GM12878 (cell line): ENCODE measurements around the gene S100A2. TPM values are rescaled to one million over a fixed set of nuclear protein-coding genes. Genes with fewer than 3 reads are reported as not detected.

ENCODE experiments used
- ATAC-seq: fragments of 200-7000 bp; cut with Tn5 transposase; 3 replicates; pipeline ENCODE4 v1.9.1; 2020; ENCODE audit warnings: mild to moderate bottlenecking, moderate library complexity
- BruUV-seq: library from RNA; stranded (reverse); fragments of 400-500 nt; replicated peaks from 2 replicates; lab custom pipeline; 2021; lab: Mats Ljungman, UMichigan
- CTCF ChIA-PET: fragments of 300-600 bp; sonication (Branson Sonifier 250); formaldehyde crosslinking; extraction: SDS; loops from one replicate; lab custom pipeline; 2021; ENCODE audit warnings: inconsistent platforms; lab: Yijun Ruan, JAX
- POLR2A ChIA-PET: fragments of 350-600 bp; formaldehyde crosslinking; extraction: SDS; loops from one replicate; lab custom pipeline; 2021; ENCODE audit warnings: inconsistent platforms; lab: Charles Lee
- RAD21 ChIA-PET: fragments of 300-600 bp; sonication (Branson Sonifier 250); formaldehyde crosslinking; loops from one replicate; lab custom pipeline; 2023; ENCODE audit warnings: antibody characterized with exemption; ENCODE audit not compliant: unreplicated experiment; lab: Charles Lee
- SMC1A ChIA-PET: fragments of 300-600 bp; sonication (Branson Sonifier 250); formaldehyde crosslinking; loops from one replicate; lab custom pipeline; 2023; ENCODE audit not compliant: unreplicated experiment, uncharacterized antibody; lab: Charles Lee
- DNase-seq: peaks from one replicate; pipeline ENCODE4 v3.0.0-alpha.2; 2011; ENCODE audit warnings: low read depth, low spot score
- FAIRE-seq: peaks from 3 replicates; lab custom pipeline; 2011; peaks lifted over from hg19 to GRCh38; lab: Jason Lieb, UNC
- H2AFZ ChIP-seq: 2 replicates; pipeline ENCODE4 v1.6.0; 2011; ENCODE audit warnings: low read depth, low read length, control low read depth; ENCODE audit not compliant: control insufficient read depth
- H3K27ac ChIP-seq: 2 replicates; pipeline ENCODE4 v1.5.1; 2011; ENCODE audit warnings: control low read depth; ENCODE audit not compliant: control insufficient read depth, insufficient read depth
- H3K27me3 ChIP-seq, 2 experiments: replicated peaks in 1 of 2; 2 replicates each; pipeline versions ENCODE4 v1.6.0 to v1.6.1; 2011; ENCODE audit warnings: low read length in 1 of 2; ENCODE audit not compliant: control insufficient read depth in 2 of 2, insufficient read depth in 2 of 2
- H3K36me3 ChIP-seq, 2 experiments: 2 replicates each; pipeline ENCODE4 v1.5.1; 2011; ENCODE audit warnings: low read length in 1 of 2; ENCODE audit not compliant: control insufficient read depth in 2 of 2, insufficient read depth in 2 of 2
- H3K4me1 ChIP-seq: 2 replicates; pipeline ENCODE4 v1.6.1; 2011; ENCODE audit warnings: mild to moderate bottlenecking, low read length, moderate library complexity, mixed read lengths; ENCODE audit not compliant: control insufficient read depth, insufficient read depth
- H3K4me2 ChIP-seq: 2 replicates; pipeline ENCODE4 v1.6.0; 2011; ENCODE audit warnings: control low read depth; ENCODE audit not compliant: control insufficient read depth, insufficient read depth
- H3K4me3 ChIP-seq: fragments of 200-600 bp; sonication (generic); 2 replicates; pipeline ENCODE4 v1.5.1; 2016
- H3K79me2 ChIP-seq: 2 replicates; pipeline ENCODE4 v1.6.0; 2011; ENCODE audit warnings: low read length; ENCODE audit not compliant: control insufficient read depth, insufficient read depth
- H3K9ac ChIP-seq: 2 replicates; pipeline ENCODE4 v1.8.0; 2011; ENCODE audit warnings: low read length, control low read depth, mixed read lengths; ENCODE audit not compliant: control insufficient read depth, insufficient read depth
- H3K9me3 ChIP-seq: replicated peaks from 3 replicates; pipeline ENCODE4 v1.5.1; 2011; ENCODE audit warnings: mild to moderate bottlenecking, low read length; ENCODE audit not compliant: control insufficient read depth, insufficient read depth
- H4K20me1 ChIP-seq: 2 replicates; pipeline ENCODE4 v1.6.0; 2011; ENCODE audit not compliant: control insufficient read depth, insufficient read depth
- DPF2 ChIP-seq: fragments of 450-650 bp; IDR thresholded peaks from 2 replicates; pipeline ENCODE4 v1.6.1; 2017; ENCODE audit warnings: mild to moderate bottlenecking
- EZH2 ChIP-seq: IDR thresholded peaks from 2 replicates; pipeline ENCODE4 v1.6.1; 2012; ENCODE audit warnings: low read depth, mild to moderate bottlenecking, control low read depth, inconsistent platforms, low read length, borderline replicate concordance; ENCODE audit not compliant: control insufficient read depth
- WGBS: methylation state at CpG from one replicate; pipeline ENCODE4 v1.1.6; 2016; ENCODE audit warnings: low lambda C conversion rate; ENCODE audit not compliant: insufficient replicate concordance, insufficient coverage; ENCODE audit errors: missing lambda C conversion rate; 5-methylcytosine and 5-hydroxymethylcytosine counted together
- in situ Hi-C: fragments of 300-500 bp; cut with MboI; formaldehyde crosslinking; loops from 9 replicates; pipeline ENCODE4 v1.14.3; 2018; ENCODE audit warnings: mixed read lengths
- intact Hi-C: fragments of 100-400 bp; cut with micrococcal nuclease; formaldehyde crosslinking; loops from one replicate; pipeline ENCODE4 v1.14.2; 2022; ENCODE audit not compliant: unreplicated experiment
- polyA plus RNA-seq, 11 experiments: library from polyadenylated mRNA; depleted of rRNA in 4 of 11; unstranded in 6 of 11; stranded (reverse) in 5 of 11; fragments of >200 nt; fragmentation: Nextera tagmentation in 4 of 11; fragmentation: Illumina TruSeq in 1 of 11; extraction: Ambion mirVana in 4 of 11; extraction: Trizol in 1 of 11; gene quantifications; 1 replicate in 1 of 11; 2 replicates in 10 of 11; pipeline versions ENCODE4 v1.2.1 to v1.2.3, GENCODE V29; 2011 to 2016; ENCODE audit warnings: inconsistent platforms in 2 of 11, missing spikeins in 2 of 11, low read depth in 1 of 11
- total RNA-seq, 4 experiments: library from RNA; depleted of rRNA in 3 of 4; stranded (reverse); fragments of >200 nt in 3 of 4; fragmentation: Illumina TruSeq in 1 of 4; extraction: Trizol in 1 of 4; gene quantifications; 2 replicates each; pipeline versions ENCODE4 v1.2.1 to v1.2.3, GENCODE V29; 2013 to 2021

The S100A2 gene
- total and polyA plus RNA-seq, 10 of the 15 experiments (the other 5 are each of a cell fraction or from before 2014, with no cell fraction given) = 0.11 to 1.5 (median 0.59) TPM; not detected in 2

- SMC1A ChIA-PET = interaction anchor here (2.4 kb wide), 1 partner anchor 29 kb away, joined by 14 read pairs; the partner anchor contains the start of gene S100A2
- Histone ChIP-seq H4K20me1 (no peaks in the 10 kb centered on the region), H3K36me3 (no peaks in the 10 kb centered on the region), H3K9ac (no peak overlapping the region), H3K79me2 (no peaks in the 10 kb centered on the region; the same call in 1 of the 2 replicates), H3K4me1 (peaks cover 22% of the 10 kb centered on the region), H3K4me2 (peak overlapping the region; percentile 99), H3K9me3 (no peaks in the 10 kb centered on the region), H3K4me3 (no peak overlapping the region; the same call in 1 of the 2 replicates), H3K27ac (no peak overlapping the region)
- 65% methylated on average over 9 of the region's 9 CpGs for WGBS
- intact Hi-C loops = no loop called here
- FAIRE-seq (no peak), DNase-seq (no peak), ATAC-seq (no peak)
- RAD21 ChIA-PET = interaction anchor here (2.1 to 6.4 kb wide), 3 partner anchors 8 to 97 kb away, joined by 4 to 74 read pairs (median 38); partner anchors contain the start of genes CHTOP and S100A4
- in situ Hi-C loops = no loop called here
- CTCF ChIA-PET = interaction anchor here (0.7 to 8.6 kb wide), 3 partner anchors 8 to 34 kb away, joined by 3 to 216 read pairs (median 113); partner anchors contain the start of gene S100A2
- no TSS peak for BruUV-seq
- TF ChIP-seq DPF2 = 0 out of 2 replicates have a peak, but pooled peaks have one; percentile 2
- no peak for TF ChIP-seq EZH2
- TF ChIP-seq, all 136 proteins: peak for 1
- Histone ChIP-seq H2AFZ (peak overlapping the region; percentile 96), H3K27me3 (no peaks in the 10 kb centered on the region)
- POLR2A ChIA-PET = interaction anchor here (1.1 to 3.2 kb wide), 3 partner anchors 8 to 97 kb away, joined by 4 to 29 read pairs (median 7); partner anchors contain the start of genes CHTOP and S100A4
Measured at GRCh38 chr1:153536671-153537375, 28.8 kb downstream of the S100A2 start.
